GM12801 (cell line): ENCODE results near the gene GPBP1L1.

ENCODE experiments used
- CTCF ChIP-seq: IDR thresholded peaks from one replicate; pipeline ENCODE4 v1.5.1; 2011; ENCODE audit warnings: control low read depth; ENCODE audit not compliant: insufficient read length; ENCODE audit errors: extremely low read depth

Gene GPBP1L1

GRCh38 chr1:45659222-45659621 lies 27.1 kb downstream of the GPBP1L1 start:
- TF ChIP-seq CTCF: no peak

- TF ChIP-seq CTCF: no peak
These were observed 28.2 kb downstream of the GPBP1L1 start for GRCh38 chr1:45658171-45658570.

GRCh38 chr1:45656573-45657226 lies 29.6 kb downstream of the GPBP1L1 start:
- no peak for TF ChIP-seq CTCF

- TF ChIP-seq CTCF: no peak
These were observed 31.6 kb downstream of the GPBP1L1 start for GRCh38 chr1:45654540-45655280.

- TF ChIP-seq CTCF: no peak
These were observed 38.9 kb downstream of the GPBP1L1 start for GRCh38 chr1:45647248-45648021.

GRCh38 chr1:45644661-45645060 lies 41.7 kb downstream of the GPBP1L1 start:
- TF ChIP-seq CTCF: no peak

GRCh38 chr1:45643978-45644377 lies 42.4 kb downstream of the GPBP1L1 start:
- no peak for TF ChIP-seq CTCF
